A673 (cell line): ENCODE results near the gene KDM3B.

Experiments
- EZH2 ChIP-seq: fragments of 200-600 bp; sonication (generic); IDR thresholded peaks from 2 replicates; pipeline ENCODE4 v1.6.1; 2017; ENCODE audit warnings: borderline replicate concordance, low read depth, mild to moderate bottlenecking, mixed read lengths, antibody characterized with exemption, low read length; ENCODE audit not compliant: poor library complexity, severe bottlenecking
- TF ChIP-seq, protein P1 (sequence below): fragments of 300-800, 200-600 bp; sonication (generic); conservative IDR thresholded peaks from 2 replicates; pipeline ENCODE4 v1.5.1; 2017; ENCODE audit warnings: low read depth, mild to moderate bottlenecking, antibody characterized with exemption, low read length, moderate library complexity, mixed read lengths

DNA sequence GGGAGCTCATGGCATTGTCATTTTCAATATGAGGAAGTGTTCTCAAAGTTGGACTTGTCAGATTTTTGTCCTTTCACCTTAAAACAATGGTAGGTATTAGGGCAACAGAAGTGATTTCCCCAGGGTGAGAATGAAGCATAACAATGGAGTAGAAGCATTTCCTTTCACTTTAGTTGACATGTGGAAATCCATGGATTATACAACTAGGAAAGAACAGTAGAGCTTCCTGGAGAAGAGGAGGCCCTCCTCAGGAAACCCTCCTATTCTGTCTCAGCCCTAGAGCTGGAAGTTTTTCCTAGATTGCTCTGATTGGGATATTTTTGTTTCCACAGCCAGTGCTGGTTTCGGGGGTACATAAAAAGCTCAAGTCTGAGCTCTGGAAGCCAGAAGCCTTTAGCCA lies 72.6 kb downstream of the KDM3B start:
- TF ChIP-seq, protein P1, sequence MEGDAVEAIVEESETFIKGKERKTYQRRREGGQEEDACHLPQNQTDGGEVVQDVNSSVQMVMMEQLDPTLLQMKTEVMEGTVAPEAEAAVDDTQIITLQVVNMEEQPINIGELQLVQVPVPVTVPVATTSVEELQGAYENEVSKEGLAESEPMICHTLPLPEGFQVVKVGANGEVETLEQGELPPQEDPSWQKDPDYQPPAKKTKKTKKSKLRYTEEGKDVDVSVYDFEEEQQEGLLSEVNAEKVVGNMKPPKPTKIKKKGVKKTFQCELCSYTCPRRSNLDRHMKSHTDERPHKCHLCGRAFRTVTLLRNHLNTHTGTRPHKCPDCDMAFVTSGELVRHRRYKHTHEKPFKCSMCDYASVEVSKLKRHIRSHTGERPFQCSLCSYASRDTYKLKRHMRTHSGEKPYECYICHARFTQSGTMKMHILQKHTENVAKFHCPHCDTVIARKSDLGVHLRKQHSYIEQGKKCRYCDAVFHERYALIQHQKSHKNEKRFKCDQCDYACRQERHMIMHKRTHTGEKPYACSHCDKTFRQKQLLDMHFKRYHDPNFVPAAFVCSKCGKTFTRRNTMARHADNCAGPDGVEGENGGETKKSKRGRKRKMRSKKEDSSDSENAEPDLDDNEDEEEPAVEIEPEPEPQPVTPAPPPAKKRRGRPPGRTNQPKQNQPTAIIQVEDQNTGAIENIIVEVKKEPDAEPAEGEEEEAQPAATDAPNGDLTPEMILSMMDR: no peak
- no peak for TF ChIP-seq EZH2
